IMR-90 (cell line): ENCODE measurements around the gene GCC1. TPM values are rescaled to one million over a fixed set of nuclear protein-coding genes. Genes with fewer than 3 reads are reported as not detected.

Experiments
- ATAC-seq: fragments of 200-7000 bp; cut with Tn5 transposase; 2 replicates; pipeline ENCODE4 v1.9.1; 2020; ENCODE audit warnings: low read depth, mild to moderate bottlenecking, moderate library complexity
- BruUV-seq: library from RNA; stranded (reverse); fragments of 400-500 nt; replicated peaks from 2 replicates; lab custom pipeline; 2021; lab: Mats Ljungman, UMichigan
- CTCF ChIA-PET: fragments of 300-600 bp; formaldehyde crosslinking; extraction: SDS; loops from one replicate; lab custom pipeline; 2021; ENCODE audit warnings: antibody characterized with exemption; lab: Yijun Ruan, JAX
- POLR2A ChIA-PET: fragments of 300-600 bp; sonication (Branson Sonifier 250); formaldehyde crosslinking; loops from one replicate; lab custom pipeline; 2022; ENCODE audit warnings: antibody characterized with exemption; ENCODE audit not compliant: unreplicated experiment; lab: Charles Lee
- DNase-seq: peaks from one replicate; pipeline ENCODE4 v3.0.0; 2013
- H2AFZ ChIP-seq: replicated peaks from 2 replicates; pipeline ENCODE3; 2013; ENCODE audit warnings: low read length, mild to moderate bottlenecking; ENCODE audit not compliant: poor library complexity
- H2AK5ac ChIP-seq: 2 replicates; pipeline ENCODE4 v1.6.1; 2013; ENCODE audit warnings: low read depth, low read length, inconsistent platforms
- H2AK9ac ChIP-seq: replicated peaks from 2 replicates; pipeline ENCODE3; 2013; ENCODE audit warnings: mild to moderate bottlenecking, low read depth, low read length, moderate library complexity; ENCODE audit not compliant: poor library complexity
- H2BK120ac ChIP-seq: 2 replicates; pipeline ENCODE4 v1.6.1; 2013; ENCODE audit warnings: low read depth, low read length, inconsistent platforms
- H2BK15ac ChIP-seq: 3 replicates; pipeline ENCODE4 v1.6.1; 2013; ENCODE audit warnings: low read depth, low read length, inconsistent platforms
- H2BK20ac ChIP-seq: 2 replicates; pipeline ENCODE4 v1.6.1; 2013; ENCODE audit warnings: low read depth, mild to moderate bottlenecking, inconsistent platforms, low read length, moderate library complexity
- H2BK5ac ChIP-seq: 2 replicates; pipeline ENCODE4 v1.6.1; 2013; ENCODE audit warnings: mild to moderate bottlenecking, low read depth, low read length, inconsistent platforms; ENCODE audit not compliant: poor library complexity, severe bottlenecking
- H3K14ac ChIP-seq: replicated peaks from 2 replicates; pipeline ENCODE4 v1.6.1; 2013; ENCODE audit warnings: low read depth, low read length, inconsistent platforms
- H3K18ac ChIP-seq: 2 replicates; pipeline ENCODE4 v1.6.1; 2013; ENCODE audit warnings: low read depth, low read length, control low read depth
- H3K23ac ChIP-seq: 2 replicates; pipeline ENCODE4 v1.6.1; 2013; ENCODE audit warnings: low read depth, low read length, inconsistent platforms
- H3K27ac ChIP-seq: 2 replicates; pipeline ENCODE4 v1.5.1; 2013; ENCODE audit warnings: mild to moderate bottlenecking, control low read depth, low read length; ENCODE audit not compliant: insufficient read depth
- H3K27me3 ChIP-seq: 2 replicates; pipeline ENCODE4 v1.6.1; 2013; ENCODE audit warnings: low read length; ENCODE audit not compliant: control insufficient read depth, insufficient read depth
- H3K36me3 ChIP-seq: 2 replicates; pipeline ENCODE4 v1.6.1; 2013; ENCODE audit warnings: low read length, mixed read lengths; ENCODE audit not compliant: control insufficient read depth, insufficient read depth
- H3K4ac ChIP-seq: 2 replicates; pipeline ENCODE4 v1.6.1; 2013; ENCODE audit warnings: low read depth, low read length, inconsistent platforms
- H3K4me1 ChIP-seq: 2 replicates; pipeline ENCODE4 v1.6.1; 2013; ENCODE audit warnings: low read length, mixed read lengths; ENCODE audit not compliant: control insufficient read depth, insufficient read depth
- H3K4me2 ChIP-seq: 2 replicates; pipeline ENCODE4 v1.6.1; 2013; ENCODE audit warnings: low read depth, mild to moderate bottlenecking, control low read depth, low read length, moderate library complexity
- H3K4me3 ChIP-seq: 2 replicates; pipeline ENCODE4 v1.5.1; 2013; ENCODE audit warnings: low read depth, mild to moderate bottlenecking, control low read depth, low read length, moderate library complexity; ENCODE audit not compliant: insufficient read depth
- H3K56ac ChIP-seq: 2 replicates; pipeline ENCODE4 v1.6.1; 2013; ENCODE audit warnings: low read length, inconsistent platforms; ENCODE audit not compliant: insufficient read depth; ENCODE audit errors: extremely low read depth
- H3K79me1 ChIP-seq, 2 experiments: 2 replicates each; pipeline ENCODE4 v1.6.1; 2013; ENCODE audit warnings: low read length in 2 of 2, inconsistent platforms in 1 of 2, low read depth in 1 of 2
- H3K9ac ChIP-seq: 2 replicates; pipeline ENCODE4 v1.6.1; 2013; ENCODE audit warnings: low read depth, low read length, control low read depth
- H3K9me1 ChIP-seq: 2 replicates; pipeline ENCODE4 v1.6.1; 2013; ENCODE audit warnings: low read length, inconsistent platforms; ENCODE audit not compliant: insufficient read depth
- H3K9me3 ChIP-seq: 2 replicates; pipeline ENCODE4 v1.6.1; 2013; ENCODE audit warnings: low read length; ENCODE audit not compliant: control insufficient read depth, insufficient read depth
- H4K20me1 ChIP-seq: 2 replicates; pipeline ENCODE4 v1.6.1; 2013; ENCODE audit warnings: low read length, inconsistent platforms; ENCODE audit not compliant: insufficient read depth
- H4K5ac ChIP-seq: 2 replicates; pipeline ENCODE4 v1.6.1; 2013; ENCODE audit warnings: mild to moderate bottlenecking, low read depth, low read length, control low read depth
- H4K8ac ChIP-seq, 2 experiments: 2 replicates each; pipeline ENCODE4 v1.6.1; 2013; ENCODE audit warnings: low read depth in 2 of 2, low read length in 2 of 2, control low read depth in 1 of 2, inconsistent platforms in 1 of 2
- H4K91ac ChIP-seq: 2 replicates; pipeline ENCODE4 v1.6.1; 2013; ENCODE audit warnings: low read depth, low read length, inconsistent platforms; ENCODE audit not compliant: insufficient read depth
- BHLHE40 ChIP-seq: fragments of 150-350 bp; IDR thresholded peaks from 2 replicates; pipeline ENCODE4 v1.6.1; 2016; ENCODE audit warnings: mild to moderate bottlenecking, low read depth, low read length
- CEBPB ChIP-seq: IDR thresholded peaks from 2 replicates; pipeline ENCODE4 v1.6.1; 2012; ENCODE audit warnings: low read depth, low read length, improper control_type of control experiment
- CHD1 ChIP-seq: IDR thresholded peaks from 2 replicates; pipeline ENCODE4 v1.6.1; 2012; ENCODE audit warnings: low read depth, low read length, improper control_type of control experiment
- ELK1 ChIP-seq: fragments of 150-350 bp; IDR thresholded peaks from 2 replicates; pipeline ENCODE4 v1.6.1; 2016; ENCODE audit warnings: low read depth, mild to moderate bottlenecking, low read length, moderate library complexity, borderline replicate concordance
- FOS ChIP-seq: fragments of 150-350 bp; IDR thresholded peaks from 2 replicates; pipeline ENCODE4 v1.6.1; 2016; ENCODE audit warnings: low read depth, low read length
- MAFK ChIP-seq: IDR thresholded peaks from 2 replicates; pipeline ENCODE4 v1.6.1; 2012; ENCODE audit warnings: low read depth, low read length, improper control_type of control experiment
- MAZ ChIP-seq: IDR thresholded peaks from 2 replicates; pipeline ENCODE4 v1.6.1; 2012; ENCODE audit warnings: low read depth, mild to moderate bottlenecking, low read length, improper control_type of control experiment, moderate library complexity, borderline replicate concordance
- MXI1 ChIP-seq: IDR thresholded peaks from 2 replicates; pipeline ENCODE4 v1.6.1; 2012; ENCODE audit warnings: low read depth, mild to moderate bottlenecking, low read length, moderate library complexity, borderline replicate concordance
- RAD21 ChIP-seq: IDR thresholded peaks from 2 replicates; pipeline ENCODE4 v1.6.1; 2012; ENCODE audit warnings: low read length, improper control_type of control experiment
- RCOR1 ChIP-seq: IDR thresholded peaks from 2 replicates; pipeline ENCODE4 v1.6.1; 2012; ENCODE audit warnings: mild to moderate bottlenecking, low read length, improper control_type of control experiment; ENCODE audit not compliant: insufficient replicate concordance
- SMC3 ChIP-seq: fragments of 150-350 bp; IDR thresholded peaks from 2 replicates; pipeline ENCODE4 v1.6.1; 2016; ENCODE audit warnings: low read depth, mild to moderate bottlenecking, antibody characterized with exemption, low read length, moderate library complexity
- WGBS, 2 experiments: methylation state at CpG; one replicate each; pipeline versions ENCODE4 v1.1.5 to v1.1.7; 2013; ENCODE audit warnings: missing lambda C conversion rate in 2 of 2; ENCODE audit not compliant: insufficient read length in 1 of 2; ENCODE audit errors: extremely low coverage in 2 of 2; 5-methylcytosine and 5-hydroxymethylcytosine counted together
- dilution Hi-C: fragments of 300-500 bp; cut with HindIII; formaldehyde crosslinking; loops from one replicate; pipeline ENCODE4 v1.14.3; 2018; ENCODE audit warnings: low sequenced_read_pairs; ENCODE audit not compliant: unreplicated experiment
- in situ Hi-C: fragments of 300-500 bp; cut with MboI; formaldehyde crosslinking; loops from 3 replicates; pipeline ENCODE4 v1.14.3; 2019; ENCODE audit warnings: low sequenced_read_pairs, inconsistent platforms, mixed read lengths
- intact Hi-C: fragments of 100-400 bp; cut with micrococcal nuclease; formaldehyde crosslinking; loops from 2 replicates; pipeline ENCODE4 v1.10.0; 2022
- polyA plus RNA-seq, 3 experiments: library from polyadenylated mRNA; depleted of rRNA; stranded (reverse); fragments of >200 nt; gene quantifications; 2 replicates each; pipeline ENCODE4 v1.2.3, GENCODE V29; 2012; ENCODE audit warnings: low replicate concordance in 1 of 3
- total RNA-seq: library from RNA; depleted of rRNA; stranded (reverse); fragments of >200 nt; gene quantifications from 2 replicates; pipeline ENCODE4 v1.2.3, GENCODE V29; 2012

Gene GCC1
- total and polyA plus RNA-seq, 2 of the 4 experiments (the other 2 are of a cell fraction), result 6.1 to 22.9 TPM

GRCh38 chr7:127584648-127585043, 750 bp downstream of the GCC1 start:
- peak overlapping the region; percentile 80; the same call in 1 of the 2 replicates for H3K14ac ChIP-seq
- no TSS peak for BruUV-seq
- H3K4ac ChIP-seq, result peak overlapping the region; percentile 81
- H2BK20ac ChIP-seq, result no peak overlapping the region
- peak overlapping the region; percentile 67; the same call in 1 of the 2 replicates for H3K56ac ChIP-seq
- peak overlapping the region; percentile 83 for H3K27ac ChIP-seq
- H2BK120ac ChIP-seq, result no peak overlapping the region
- in situ Hi-C loops (no loop called here), dilution Hi-C loops (no loop called here), intact Hi-C loops (loop anchor here (2.0 to 10.0 kb wide), 3 partner anchors 68 to 450 kb away; partner anchors contain the start of genes LRRC4, SND1 and ZNF800)
- H2AFZ ChIP-seq, result peak overlapping the region; percentile 97
- H3K4me1 ChIP-seq, result peaks cover 21% of the 10 kb centered on the region
- H3K79me1 ChIP-seq, result peaks cover 30 to 76% of the 10 kb centered on the region in 2 experiments
- peak overlapping the region; percentile 71 for H3K23ac ChIP-seq
- H4K20me1 ChIP-seq, result peaks cover 41% of the 10 kb centered on the region
- H4K5ac ChIP-seq, result no peak overlapping the region
- POLR2A ChIA-PET, result no interaction called here
- WGBS, 2 experiments, result 44% methylated on average over 3 of the region's 12 CpGs; no CpG with 5 or more reads in 1 of the 2 experiments
- H3K4me2 ChIP-seq, result peak overlapping the region; percentile 99
- no peak overlapping the region for H2BK5ac ChIP-seq
- H2BK15ac ChIP-seq, result no peak overlapping the region
- no peak for DNase-seq
- peak overlapping the region; percentile 81 to 94; a peak in 2 of 4 replicates for H4K8ac ChIP-seq
- no peak overlapping the region for H4K91ac ChIP-seq
- H3K27me3 ChIP-seq, result no peaks in the 10 kb centered on the region
- peaks cover 19% of the 10 kb centered on the region for H3K36me3 ChIP-seq
- peak overlapping the region; percentile 82 for H3K9ac ChIP-seq
- peak overlapping the region; percentile 87 for H3K4me3 ChIP-seq
- CTCF ChIA-PET, result no interaction called here
- peak overlapping the region; percentile 58; the same call in 1 of the 2 replicates for H2AK5ac ChIP-seq
- H3K9me1 ChIP-seq, result peaks cover 17% of the 10 kb centered on the region
- H3K18ac ChIP-seq, result no peak overlapping the region
- no peak for ATAC-seq
- H2AK9ac ChIP-seq, result peak overlapping the region; percentile 74
- TF ChIP-seq MAZ, result no peak
- TF ChIP-seq RAD21, result no peak
- TF ChIP-seq CHD1, result no peak
- TF ChIP-seq MAFK, result no peak
- TF ChIP-seq MXI1, result no peak
- no peak for TF ChIP-seq SMC3
- no peak for TF ChIP-seq BHLHE40
- TF ChIP-seq ELK1, result no peak
- no peak for TF ChIP-seq FOS
- no peak for TF ChIP-seq CEBPB
- TF ChIP-seq RCOR1, result no peak
- H3K9me3 ChIP-seq, result no peaks in the 10 kb centered on the region
